Mucosa of descending colon (tissue), 3 donors: ENCODE data around the gene NCOR1. TPM values are rescaled to one million over a fixed set of nuclear protein-coding genes. Genes with fewer than 3 reads are reported as not detected.

Experiments used
- ATAC-seq: fragments of 200-7000 bp; cut with Tn5 transposase; one replicate; pipeline ENCODE4 v1.9.1; 2020; ENCODE audit warnings: mild to moderate bottlenecking, moderate library complexity
- DNase-seq, 3 donors: peaks; one replicate each; pipeline ENCODE4 v3.0.0-alpha.2; 2020
- H3K36me3 ChIP-seq: fragments of 200-600 bp; one replicate; pipeline ENCODE4 v1.8.0; 2021; ENCODE audit warnings: low read depth, mild to moderate bottlenecking
- H3K4me1 ChIP-seq: fragments of 200-600 bp; one replicate; pipeline ENCODE4 v1.8.0; 2021; ENCODE audit warnings: low read depth, mild to moderate bottlenecking
- H3K4me3 ChIP-seq: fragments of 200-600 bp; one replicate; pipeline ENCODE4 v1.8.0; 2021; ENCODE audit warnings: mild to moderate bottlenecking
- H3K9me3 ChIP-seq: fragments of 200-600 bp; one replicate; pipeline ENCODE4 v1.8.0; 2021; ENCODE audit warnings: mild to moderate bottlenecking
- intact Hi-C, 2 donors: fragments of 100-400 bp; cut with DNase I in 1 of 2; cut with micrococcal nuclease in 1 of 2; formaldehyde crosslinking; loops; one replicate each; pipeline versions ENCODE4 v1.11.0 to v1.11.1; 2022; cut with DNase I, micrococcal nuclease
- total RNA-seq, 3 donors: library from RNA; stranded (reverse); fragmentation: NEBNext Ultra II Directional in 2 of 3; extraction: Animal tissue kit (Norgen Biotek cat#: 25700) in 2 of 3; gene quantifications; one replicate each; pipeline versions ENCODE4 v1.2.1 to v1.2.4, GENCODE V29; 2021 to 2023
- TF ChIP-seq, protein P1 (sequence below): fragments of 200-600 bp; IDR thresholded peaks from one replicate; pipeline ENCODE4 v1.8.0; 2022; ENCODE audit warnings: antibody characterized with exemption, mild to moderate bottlenecking
- donor health status: DM: no; HTN: no; CAD: no; lungs with moderate emphysema.
- donor health status: DM: no; HTN: no; CAD: no.
- donor health status: DM: no; HTN: yes; CAD: no.

NCOR1 gene
- total RNA-seq, 3 donors from 2014 or later = 196 to 238 (median 227) TPM

DNA sequence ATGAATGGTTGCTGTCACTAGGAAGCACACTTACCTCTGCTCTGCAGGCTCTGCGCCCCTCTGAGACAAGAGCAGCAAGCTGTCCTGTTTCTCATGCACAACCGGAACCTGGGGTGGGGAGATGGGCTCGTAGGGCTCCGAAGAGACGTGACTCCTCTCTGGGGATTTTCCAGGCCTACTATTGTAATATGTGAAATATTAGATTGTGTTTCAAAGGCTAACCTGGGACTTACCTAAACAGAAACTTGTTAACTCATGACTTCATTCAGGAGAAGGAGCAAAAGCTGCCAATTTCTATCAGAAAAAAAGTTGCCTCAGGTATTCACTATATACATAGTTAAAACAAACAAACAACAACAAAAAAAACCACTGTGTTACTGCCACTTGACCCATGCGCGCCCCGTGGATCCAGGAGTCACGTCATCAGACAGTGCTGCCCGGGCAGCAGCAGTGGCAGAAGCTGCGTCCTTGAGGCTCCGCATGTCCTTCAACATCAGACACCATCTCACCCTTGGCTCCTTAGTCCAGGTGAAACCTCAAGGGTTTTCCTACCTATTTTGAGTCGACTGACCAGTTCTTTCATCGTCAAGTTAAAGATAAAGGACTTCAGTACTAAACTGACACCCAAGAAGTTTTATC is 166.4 kb downstream of the NCOR1 start:
- no peaks in the 10 kb centered on the region for H3K9me3 ChIP-seq
- no peaks in the 10 kb centered on the region for H3K4me1 ChIP-seq
- H3K4me3 ChIP-seq = no peak overlapping the region
- no peaks in the 10 kb centered on the region for H3K36me3 ChIP-seq
- no peak for DNase-seq
- TF ChIP-seq, protein P1, sequence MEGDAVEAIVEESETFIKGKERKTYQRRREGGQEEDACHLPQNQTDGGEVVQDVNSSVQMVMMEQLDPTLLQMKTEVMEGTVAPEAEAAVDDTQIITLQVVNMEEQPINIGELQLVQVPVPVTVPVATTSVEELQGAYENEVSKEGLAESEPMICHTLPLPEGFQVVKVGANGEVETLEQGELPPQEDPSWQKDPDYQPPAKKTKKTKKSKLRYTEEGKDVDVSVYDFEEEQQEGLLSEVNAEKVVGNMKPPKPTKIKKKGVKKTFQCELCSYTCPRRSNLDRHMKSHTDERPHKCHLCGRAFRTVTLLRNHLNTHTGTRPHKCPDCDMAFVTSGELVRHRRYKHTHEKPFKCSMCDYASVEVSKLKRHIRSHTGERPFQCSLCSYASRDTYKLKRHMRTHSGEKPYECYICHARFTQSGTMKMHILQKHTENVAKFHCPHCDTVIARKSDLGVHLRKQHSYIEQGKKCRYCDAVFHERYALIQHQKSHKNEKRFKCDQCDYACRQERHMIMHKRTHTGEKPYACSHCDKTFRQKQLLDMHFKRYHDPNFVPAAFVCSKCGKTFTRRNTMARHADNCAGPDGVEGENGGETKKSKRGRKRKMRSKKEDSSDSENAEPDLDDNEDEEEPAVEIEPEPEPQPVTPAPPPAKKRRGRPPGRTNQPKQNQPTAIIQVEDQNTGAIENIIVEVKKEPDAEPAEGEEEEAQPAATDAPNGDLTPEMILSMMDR = no peak
- ATAC-seq = no peak
- intact Hi-C loops = no loop called here

DNA sequence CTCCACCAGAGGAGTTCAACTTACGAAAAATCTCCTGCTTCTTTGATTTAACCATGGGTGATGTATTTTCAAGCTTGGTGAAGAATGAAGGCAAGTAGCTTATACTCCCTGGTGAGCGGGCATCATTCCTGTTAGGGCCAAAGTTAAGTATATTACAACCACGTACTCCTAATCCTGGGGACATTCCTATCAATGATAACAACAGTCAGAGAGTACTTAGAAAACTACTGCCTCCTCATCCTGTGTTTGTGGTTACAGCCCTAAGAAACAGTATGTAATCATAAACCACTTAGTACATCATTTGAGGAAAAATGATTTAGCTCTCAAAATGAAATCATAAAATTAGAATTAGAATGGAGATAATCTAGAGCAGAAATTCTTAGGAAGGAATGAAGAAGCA is 168.4 kb downstream of the NCOR1 start:
- TF ChIP-seq, protein P1 = no peak
- Histone ChIP-seq H3K4me1 (no peaks in the 10 kb centered on the region), H3K4me3 (no peak overlapping the region), H3K9me3 (no peaks in the 10 kb centered on the region), H3K36me3 (no peaks in the 10 kb centered on the region)
- ATAC-seq (no peak), DNase-seq (no peak)
- intact Hi-C loops = no loop called here

DNA sequence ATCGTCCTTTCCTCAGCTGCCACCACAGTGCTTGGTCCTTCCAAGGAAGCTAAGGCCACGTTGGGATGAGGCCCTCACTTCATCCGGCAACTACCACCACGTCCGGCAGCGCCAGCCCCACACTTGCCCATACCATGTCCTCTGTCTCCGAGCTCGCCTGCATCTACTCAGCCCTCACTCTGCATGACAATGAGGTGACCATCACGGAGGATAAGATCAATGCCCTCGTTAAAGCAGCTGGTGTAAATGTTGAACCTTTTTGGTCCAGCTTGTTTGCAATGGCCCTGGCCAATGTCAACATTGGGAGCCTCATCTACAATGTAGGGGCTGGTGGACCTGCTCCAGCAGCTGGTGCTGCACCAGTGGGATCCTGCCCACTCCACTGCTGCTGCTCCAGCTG is 170.8 kb downstream of the NCOR1 start:
- Histone ChIP-seq H3K4me1 (no peaks in the 10 kb centered on the region), H3K36me3 (peaks cover under 1% of the 10 kb centered on the region), H3K4me3 (no peak overlapping the region), H3K9me3 (no peaks in the 10 kb centered on the region)
- DNase-seq (no peak), ATAC-seq (no peak)
- TF ChIP-seq, protein P1 = no peak
- intact Hi-C loops = no loop called here

DNA sequence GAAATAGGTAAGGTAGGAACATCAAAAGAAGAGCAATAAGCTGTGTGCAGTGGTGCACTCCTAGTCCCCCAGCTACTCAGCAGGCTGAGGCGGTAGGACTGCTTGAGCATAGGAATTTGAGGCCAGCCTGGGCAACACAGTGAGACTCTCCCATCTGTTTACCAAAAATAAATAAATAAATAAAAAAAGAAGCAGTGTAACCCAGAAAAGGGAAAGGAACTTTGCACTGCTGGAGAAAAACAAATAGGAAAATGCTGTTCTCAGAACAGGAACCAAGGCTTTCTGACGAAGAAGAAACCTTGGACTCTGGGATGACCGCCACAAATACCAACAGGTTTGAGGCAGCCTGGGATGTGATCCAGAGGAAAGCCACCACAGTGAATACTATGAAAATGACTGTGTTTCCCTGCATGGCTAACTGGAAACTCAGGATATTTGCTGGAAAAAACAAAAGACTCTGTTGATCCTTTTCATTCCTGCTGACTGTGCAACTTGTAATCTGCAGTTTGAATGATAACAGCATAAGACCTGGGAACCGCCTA is 174.6 kb downstream of the NCOR1 start:
- DNase-seq = peak in 1 of 3 donors; percentile 17
- TF ChIP-seq, protein P1 = no peak
- Histone ChIP-seq H3K4me1 (no peaks in the 10 kb centered on the region), H3K9me3 (no peaks in the 10 kb centered on the region), H3K36me3 (peaks cover 6% of the 10 kb centered on the region), H3K4me3 (no peak overlapping the region)
- intact Hi-C loops = no loop called here
- ATAC-seq = peak; percentile 79

DNA sequence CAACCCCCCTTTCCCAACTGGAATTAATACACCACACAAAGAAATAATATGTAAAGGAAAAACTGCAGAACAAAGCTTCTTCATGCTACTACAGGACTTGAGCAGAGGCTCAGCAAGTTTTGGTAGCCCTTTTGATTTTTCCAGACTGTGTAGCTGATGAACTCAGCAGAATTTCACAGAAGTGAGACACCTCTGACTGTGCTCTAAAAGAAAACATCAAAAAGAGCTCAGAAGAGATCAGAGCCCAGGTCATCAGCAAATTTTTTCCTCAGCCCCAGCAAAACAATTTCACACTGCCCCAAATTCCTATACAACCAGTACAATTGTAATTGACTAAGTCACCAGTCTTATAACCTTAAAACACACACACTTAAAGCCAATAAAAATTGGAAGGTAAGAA is 177.7 kb downstream of the NCOR1 start:
- no peaks in the 10 kb centered on the region for H3K9me3 ChIP-seq
- H3K4me1 ChIP-seq = no peaks in the 10 kb centered on the region
- intact Hi-C loops = no loop called here
- peaks cover 15% of the 10 kb centered on the region for H3K36me3 ChIP-seq
- H3K4me3 ChIP-seq = no peak overlapping the region
- TF ChIP-seq, protein P1 = no peak
- ATAC-seq (no peak), DNase-seq (no peak)
